ENCODE measurements around the gene PIGK. TPM values are rescaled to one million over a fixed set of nuclear protein-coding genes. Genes with fewer than 3 reads are reported as not detected.
A peak's percentile ranks its signal among the peaks of the same experiment; 100 is the strongest.

The PIGK gene
- total and polyA plus RNA-seq, 2 donors from 2014 or later = 31.0 to 38.5 TPM

DNA sequence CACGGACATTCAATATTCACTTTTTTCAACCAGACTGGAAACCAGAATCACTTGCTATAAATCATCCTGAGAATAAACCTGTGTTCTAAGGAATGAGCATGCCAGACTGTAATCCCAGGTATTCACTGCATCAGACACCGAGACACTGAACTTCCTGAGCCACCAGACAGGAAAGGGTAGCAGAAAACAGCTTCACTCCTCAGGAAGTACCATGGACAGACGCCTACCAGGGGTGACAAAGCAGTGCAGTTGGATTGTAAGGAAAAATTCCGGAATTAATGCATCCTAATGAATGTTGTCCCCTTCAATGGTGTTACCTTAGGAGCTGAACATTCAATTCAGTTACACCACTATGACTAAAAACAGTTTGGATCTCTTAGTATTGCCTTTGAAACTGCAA is 156.1 kb downstream of the PIGK start:
- H3K27me3 ChIP-seq (ENCODE audit: control insufficient read depth, insufficient read depth, low read length) = no peaks in the 10 kb centered on the region
- TF ChIP-seq, protein P1, sequence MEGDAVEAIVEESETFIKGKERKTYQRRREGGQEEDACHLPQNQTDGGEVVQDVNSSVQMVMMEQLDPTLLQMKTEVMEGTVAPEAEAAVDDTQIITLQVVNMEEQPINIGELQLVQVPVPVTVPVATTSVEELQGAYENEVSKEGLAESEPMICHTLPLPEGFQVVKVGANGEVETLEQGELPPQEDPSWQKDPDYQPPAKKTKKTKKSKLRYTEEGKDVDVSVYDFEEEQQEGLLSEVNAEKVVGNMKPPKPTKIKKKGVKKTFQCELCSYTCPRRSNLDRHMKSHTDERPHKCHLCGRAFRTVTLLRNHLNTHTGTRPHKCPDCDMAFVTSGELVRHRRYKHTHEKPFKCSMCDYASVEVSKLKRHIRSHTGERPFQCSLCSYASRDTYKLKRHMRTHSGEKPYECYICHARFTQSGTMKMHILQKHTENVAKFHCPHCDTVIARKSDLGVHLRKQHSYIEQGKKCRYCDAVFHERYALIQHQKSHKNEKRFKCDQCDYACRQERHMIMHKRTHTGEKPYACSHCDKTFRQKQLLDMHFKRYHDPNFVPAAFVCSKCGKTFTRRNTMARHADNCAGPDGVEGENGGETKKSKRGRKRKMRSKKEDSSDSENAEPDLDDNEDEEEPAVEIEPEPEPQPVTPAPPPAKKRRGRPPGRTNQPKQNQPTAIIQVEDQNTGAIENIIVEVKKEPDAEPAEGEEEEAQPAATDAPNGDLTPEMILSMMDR (IDR thresholded peaks at IDR 0.05; ENCODE audit: borderline replicate concordance, extremely low read depth, insufficient read depth) = no peak

GRCh38 chr1:77061162-77061561 is 158.1 kb downstream of the PIGK start:
- Histone ChIP-seq H3K36me3 (ENCODE audit: control insufficient read depth in 2 of 3, insufficient read depth in 3 of 3, low read length in 3 of 3) (no peaks in the 10 kb centered on the region), H3K4me1 (ENCODE audit: control insufficient read depth in 2 of 3, insufficient read depth in 2 of 3, low read depth in 1 of 3, low read length in 3 of 3) (no peaks in the 10 kb centered on the region), H3K27me3 (ENCODE audit: control insufficient read depth, insufficient read depth, low read length) (no peaks in the 10 kb centered on the region), H3K27ac (ENCODE audit: low read depth in 2 of 2, low read length in 2 of 2) (no peak overlapping the region), H3K9ac (ENCODE audit: low read length in 3 of 3) (no peak overlapping the region), H3K4me3 (ENCODE audit: low read length in 3 of 3) (no peak overlapping the region), H3K9me3 (ENCODE audit: control insufficient read depth in 2 of 3, insufficient read depth in 1 of 3, low read length in 3 of 3) (no peaks in the 10 kb centered on the region)
- TF ChIP-seq, protein P1 (IDR thresholded peaks at IDR 0.05; ENCODE audit: borderline replicate concordance, extremely low read depth, insufficient read depth) = no peak
- intact Hi-C loops (cut with DNase I) = no loop called here
- DNase-seq (no peak), FAIRE-seq (no peak)

More for the DNA sequence above, 156.1 kb downstream of the PIGK start:
- DNase-seq (peak in 2 of 5 donors; percentile 4 to 42), FAIRE-seq (no peak)
- H3K27ac ChIP-seq (ENCODE audit: low read depth in 2 of 2, low read length in 2 of 2) = no peak overlapping the region
- H3K4me1 ChIP-seq (ENCODE audit: control insufficient read depth in 2 of 3, insufficient read depth in 2 of 3, low read depth in 1 of 3, low read length in 3 of 3) = no peaks in the 10 kb centered on the region
- intact Hi-C loops (cut with DNase I) = no loop called here
- H3K9ac ChIP-seq (ENCODE audit: low read length in 3 of 3) = no peak overlapping the region
- H3K4me3 ChIP-seq (ENCODE audit: low read length in 3 of 3) = no peak overlapping the region
- peaks cover 0 to 2% (median 0%) of the 10 kb centered on the region in 3 donors for H3K9me3 ChIP-seq (ENCODE audit: control insufficient read depth in 2 of 3, insufficient read depth in 1 of 3, low read length in 3 of 3)
- H3K36me3 ChIP-seq (ENCODE audit: control insufficient read depth in 2 of 3, insufficient read depth in 3 of 3, low read length in 3 of 3) = no peaks in the 10 kb centered on the region

- FAIRE-seq (no peak), DNase-seq (peak in 1 of 5 donors; percentile 2)
- H3K27ac ChIP-seq (ENCODE audit: low read depth in 2 of 2, low read length in 2 of 2) = no peak overlapping the region
- no peaks in the 10 kb centered on the region for H3K27me3 ChIP-seq (ENCODE audit: control insufficient read depth, insufficient read depth, low read length)
- H3K4me3 ChIP-seq (ENCODE audit: low read length in 3 of 3) = no peak overlapping the region
- no peaks in the 10 kb centered on the region for H3K4me1 ChIP-seq (ENCODE audit: control insufficient read depth in 2 of 3, insufficient read depth in 2 of 3, low read depth in 1 of 3, low read length in 3 of 3)
- H3K9ac ChIP-seq (ENCODE audit: low read length in 3 of 3) = no peak overlapping the region
- intact Hi-C loops (cut with DNase I) = no loop called here
- no peaks in the 10 kb centered on the region for H3K36me3 ChIP-seq (ENCODE audit: control insufficient read depth in 2 of 3, insufficient read depth in 3 of 3, low read length in 3 of 3)
- TF ChIP-seq, protein P1 (IDR thresholded peaks at IDR 0.05; ENCODE audit: borderline replicate concordance, extremely low read depth, insufficient read depth) = no peak
- no peaks in the 10 kb centered on the region for H3K9me3 ChIP-seq (ENCODE audit: control insufficient read depth in 2 of 3, insufficient read depth in 1 of 3, low read length in 3 of 3)
Measured at GRCh38 chr1:77060000-77060399, 159.2 kb downstream of the PIGK start.

- Histone ChIP-seq H3K27me3 (ENCODE audit: control insufficient read depth, insufficient read depth, low read length) (no peaks in the 10 kb centered on the region), H3K9ac (ENCODE audit: low read length in 3 of 3) (no peak overlapping the region), H3K36me3 (ENCODE audit: control insufficient read depth in 2 of 3, insufficient read depth in 3 of 3, low read length in 3 of 3) (no peaks in the 10 kb centered on the region), H3K4me3 (ENCODE audit: low read length in 3 of 3) (no peak overlapping the region), H3K9me3 (ENCODE audit: control insufficient read depth in 2 of 3, insufficient read depth in 1 of 3, low read length in 3 of 3) (no peaks in the 10 kb centered on the region), H3K4me1 (ENCODE audit: control insufficient read depth in 2 of 3, insufficient read depth in 2 of 3, low read depth in 1 of 3, low read length in 3 of 3) (no peaks in the 10 kb centered on the region), H3K27ac (ENCODE audit: low read depth in 2 of 2, low read length in 2 of 2) (no peak overlapping the region)
- TF ChIP-seq, protein P1 (IDR thresholded peaks at IDR 0.05; ENCODE audit: borderline replicate concordance, extremely low read depth, insufficient read depth) = no peak
- no peak for FAIRE-seq
- intact Hi-C loops (cut with DNase I) = no loop called here
- no peak for DNase-seq
Measured at GRCh38 chr1:77057994-77058585, 161.1 kb downstream of the PIGK start.

Data from kidney (tissue), 14 donors.